ENCODE data around the gene INPP5D.

- TF ChIP-seq POLR2A (IDR thresholded peaks at IDR 0.05; ENCODE audit: low read depth, low read length) (no peak), POLR2AphosphoS5 (IDR thresholded peaks at IDR 0.05; ENCODE audit: low read depth, low read length) (no peak), TAF1 (IDR thresholded peaks at IDR 0.05; ENCODE audit: borderline replicate concordance, low read depth, low read length) (no peak)
These were observed 21.1 kb downstream of the INPP5D start for GRCh38 chr2:233081232-233081730.
